Panc1 (cell line): Measurements from ENCODE around the gene TBXAS1.

ENCODE experiments used
- POLR2AphosphoS5 ChIP-seq: IDR thresholded peaks from 2 replicates; pipeline ENCODE4 v1.6.1; 2012; ENCODE audit warnings: mild to moderate bottlenecking, low read depth, low read length, moderate library complexity
- TF ChIP-seq, protein P1 (sequence below): fragments of 450-650 bp; IDR thresholded peaks from 2 replicates; pipeline ENCODE4 v1.5.1; 2017; ENCODE audit warnings: mild to moderate bottlenecking

DNA sequence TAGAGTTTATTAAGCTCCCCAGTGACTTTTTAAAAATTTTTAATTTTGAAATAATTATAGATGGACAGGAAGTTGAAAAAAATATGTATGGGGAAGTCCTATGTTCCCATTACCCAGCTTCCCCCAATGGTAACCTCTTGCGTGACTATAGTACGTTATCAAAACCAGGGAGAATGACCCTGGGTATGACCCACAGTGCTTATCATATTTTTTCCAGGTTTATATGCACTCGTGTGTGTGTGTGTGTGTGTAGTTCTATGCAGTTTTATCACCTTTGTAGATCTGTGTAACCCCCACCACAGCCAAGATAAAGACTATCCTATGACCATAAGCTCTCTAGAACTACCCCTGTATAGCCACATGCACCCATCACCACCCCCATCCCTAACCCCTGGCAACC, 72.8 kb downstream of the TBXAS1 start:
- TF ChIP-seq POLR2AphosphoS5, result no peak
- TF ChIP-seq, protein P1, sequence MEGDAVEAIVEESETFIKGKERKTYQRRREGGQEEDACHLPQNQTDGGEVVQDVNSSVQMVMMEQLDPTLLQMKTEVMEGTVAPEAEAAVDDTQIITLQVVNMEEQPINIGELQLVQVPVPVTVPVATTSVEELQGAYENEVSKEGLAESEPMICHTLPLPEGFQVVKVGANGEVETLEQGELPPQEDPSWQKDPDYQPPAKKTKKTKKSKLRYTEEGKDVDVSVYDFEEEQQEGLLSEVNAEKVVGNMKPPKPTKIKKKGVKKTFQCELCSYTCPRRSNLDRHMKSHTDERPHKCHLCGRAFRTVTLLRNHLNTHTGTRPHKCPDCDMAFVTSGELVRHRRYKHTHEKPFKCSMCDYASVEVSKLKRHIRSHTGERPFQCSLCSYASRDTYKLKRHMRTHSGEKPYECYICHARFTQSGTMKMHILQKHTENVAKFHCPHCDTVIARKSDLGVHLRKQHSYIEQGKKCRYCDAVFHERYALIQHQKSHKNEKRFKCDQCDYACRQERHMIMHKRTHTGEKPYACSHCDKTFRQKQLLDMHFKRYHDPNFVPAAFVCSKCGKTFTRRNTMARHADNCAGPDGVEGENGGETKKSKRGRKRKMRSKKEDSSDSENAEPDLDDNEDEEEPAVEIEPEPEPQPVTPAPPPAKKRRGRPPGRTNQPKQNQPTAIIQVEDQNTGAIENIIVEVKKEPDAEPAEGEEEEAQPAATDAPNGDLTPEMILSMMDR, result no peak
